H1 (cell line): ENCODE measurements around the gene PRRC2A. TPM values are rescaled to one million over a fixed set of nuclear protein-coding genes. Genes with fewer than 3 reads are reported as not detected.

Experiments
- BACH1 ChIP-seq: IDR thresholded peaks from 2 replicates; pipeline ENCODE4 v1.6.1; 2012; ENCODE audit warnings: low read length, improper control_type of control experiment
- BCL11A ChIP-seq, 2 experiments: IDR thresholded peaks; one replicate each; pipeline ENCODE4 v1.6.1; 2011; ENCODE audit warnings: low read depth in 2 of 2, low read length in 2 of 2, mild to moderate bottlenecking in 2 of 2
- CTCF ChIP-seq, 3 experiments: IDR thresholded peaks; 1 replicate in 2 of 3; 2 replicates in 1 of 3; pipeline versions ENCODE4 v1.5.1 to v1.6.1; 2011; ENCODE audit warnings: low read length in 3 of 3, mild to moderate bottlenecking in 3 of 3, inconsistent platforms in 2 of 3, low read depth in 1 of 3, moderate library complexity in 1 of 3; ENCODE audit not compliant: insufficient read depth in 1 of 3; ENCODE audit errors: control extremely low read depth in 1 of 3
- E2F6 ChIP-seq: IDR thresholded peaks from 2 replicates; pipeline ENCODE4 v1.6.1; 2012; ENCODE audit warnings: inconsistent platforms
- JUND ChIP-seq: IDR thresholded peaks from 2 replicates; pipeline ENCODE4 v1.6.1; 2011; ENCODE audit warnings: mild to moderate bottlenecking, improper control_type of control experiment, low read length
- MAFK ChIP-seq: IDR thresholded peaks from 2 replicates; pipeline ENCODE4 v1.6.1; 2012; ENCODE audit warnings: low read depth, mild to moderate bottlenecking, improper control_type of control experiment, low read length
- MAX ChIP-seq: IDR thresholded peaks from 2 replicates; pipeline ENCODE4 v1.6.1; 2012; ENCODE audit warnings: inconsistent platforms
- NANOG ChIP-seq: IDR thresholded peaks from 2 replicates; pipeline ENCODE4 v1.6.1; 2011; ENCODE audit warnings: low read length, low read depth, mild to moderate bottlenecking, inconsistent platforms; ENCODE audit not compliant: insufficient read depth, poor library complexity, severe bottlenecking
- RFX5 ChIP-seq: IDR thresholded peaks from 2 replicates; pipeline ENCODE4 v1.6.1; 2011; ENCODE audit warnings: low read depth, low read length, improper control_type of control experiment, borderline replicate concordance
- RNF2 ChIP-seq: fragments of 200-900, 300-1000 bp; sonication (generic); IDR thresholded peaks from 2 replicates; pipeline ENCODE4 v1.7.1; 2016; ENCODE audit warnings: borderline replicate concordance, low read depth, mild to moderate bottlenecking, antibody characterized with exemption, low read length; ENCODE audit not compliant: poor library complexity, severe bottlenecking; ENCODE audit errors: missing control alignments
- RXRA ChIP-seq: IDR thresholded peaks from 2 replicates; pipeline ENCODE4 v1.6.1; 2011; ENCODE audit warnings: low read depth, mild to moderate bottlenecking, low read length, moderate library complexity; ENCODE audit not compliant: insufficient read depth
- TAF1 ChIP-seq: IDR thresholded peaks from 2 replicates; pipeline ENCODE4 v1.6.1; 2011; ENCODE audit warnings: mild to moderate bottlenecking, low read depth, low read length
- TBP ChIP-seq: IDR thresholded peaks from 2 replicates; pipeline ENCODE4 v1.6.1; 2011; ENCODE audit warnings: low read depth, low read length, improper control_type of control experiment
- TCF12 ChIP-seq: IDR thresholded peaks from 2 replicates; pipeline ENCODE4 v1.6.1; 2011; ENCODE audit warnings: low read depth, mild to moderate bottlenecking, low read length
- TEAD4 ChIP-seq: IDR thresholded peaks from 2 replicates; pipeline ENCODE4 v1.6.1; 2012; ENCODE audit warnings: low read depth, low read length, inconsistent platforms, mixed read lengths
- YY1 ChIP-seq: IDR thresholded peaks from 2 replicates; pipeline ENCODE4 v1.6.1; 2011; ENCODE audit warnings: low read depth, mild to moderate bottlenecking, low read length
- polyA plus RNA-seq, 7 experiments: library from polyadenylated mRNA; depleted of rRNA in 3 of 7; stranded (reverse) in 5 of 7; unstranded in 2 of 7; fragments of >200 nt in 5 of 7; fragments of 200-250 nt in 2 of 7; gene quantifications; 1 replicate in 5 of 7; 2 replicates in 1 of 7; 4 replicates in 1 of 7; pipeline versions ENCODE4 v1.2.1 to v1.2.3, GENCODE V29; 2011 to 2013; ENCODE audit warnings: missing spikeins in 2 of 7, mixed read lengths in 2 of 7
- total RNA-seq: library from RNA; stranded (reverse); fragmentation: NEBNext Ultra II Directional; extraction: Animal tissue kit (Norgen Biotek cat#: 25700); gene quantifications from 2 replicates; pipeline ENCODE4 v1.2.1, GENCODE V29; 2021

The PRRC2A gene
- total and polyA plus RNA-seq, 2 of the 8 experiments (the other 6 are each of a cell fraction or from before 2014, with no cell fraction given) = 118 to 300 TPM

- TF ChIP-seq E2F6 = no peak
- TF ChIP-seq BACH1 = no peak
- no peak; the same call in 1 of the 2 replicates for TF ChIP-seq TBP
- no peak for TF ChIP-seq TCF12
- TF ChIP-seq RFX5 = no peak
- TF ChIP-seq CTCF (IDR thresholded peaks at IDR 0.05; ENCODE audit: control extremely low read depth in 1 of 3, insufficient read depth in 1 of 3, low read depth in 1 of 3, low read length in 3 of 3) = no peak; a peak in 1 of 4 replicates
- no peak for TF ChIP-seq TAF1
- no peak for TF ChIP-seq JUND
- TF ChIP-seq NANOG = no peak
- no peak for TF ChIP-seq RNF2
- no peak for TF ChIP-seq TEAD4
- no peak for TF ChIP-seq MAX
- TF ChIP-seq BCL11A (IDR thresholded peaks at IDR 0.05; ENCODE audit: low read depth in 2 of 2, low read length in 2 of 2) = no peak
- TF ChIP-seq YY1 = no peak
- TF ChIP-seq RXRA = no peak
- TF ChIP-seq MAFK = no peak
Observed at GRCh38 chr6:31681135-31681671, 60.7 kb downstream of the PRRC2A start (continued).
